Activated CD8-positive, alpha-beta memory T cell treated with anti-CD3 and anti-CD28 coated beads, Interleukin-2, amount 50 U/mL, for 48 hours (primary cell): ENCODE results near the gene TNNT2.

Source experiments
- DNase-seq: peaks from one replicate; pipeline ENCODE4 v3.0.0-alpha.2; 2020

TNNT2 gene

DNA sequence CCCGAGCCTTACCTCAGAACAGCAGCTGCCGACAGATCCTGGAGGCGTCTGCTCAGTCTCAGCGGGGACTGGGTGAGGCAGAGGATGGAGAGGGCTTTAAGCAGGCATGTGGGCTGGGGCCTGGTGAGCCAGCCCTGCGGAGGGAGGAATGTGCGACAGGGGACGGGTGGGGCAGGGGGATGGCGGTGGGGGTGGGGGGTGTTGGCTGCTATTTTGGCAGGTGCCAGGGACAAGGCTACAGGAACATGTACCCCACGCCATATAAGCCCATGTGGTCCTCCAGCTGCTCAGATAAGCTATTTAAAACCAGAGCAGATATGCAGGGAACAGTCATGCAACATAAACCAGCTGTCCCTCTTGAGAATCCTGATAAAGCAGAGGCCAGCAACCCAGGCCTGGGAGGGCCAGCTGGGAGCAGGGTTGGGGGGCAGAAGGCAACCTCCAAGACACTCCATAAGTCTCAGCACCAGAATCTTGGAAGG, at the start of gene TNNT2:
Gene TNNT2 (minus strand): TSS at position 70 of the 482 bp plus-strand sequence. CDS start 4,426 bp downstream, outside the sequence.
- DNase-seq = no peak

GRCh38 chr1:201426479-201427310, 49.2 kb upstream of the TNNT2 start:
- no peak for DNase-seq

GRCh38 chr1:201424146-201424545, 46.7 kb upstream of the TNNT2 start:
- DNase-seq = no peak

- no peak for DNase-seq
Observed at GRCh38 chr1:201423655-201424054, 46.2 kb upstream of the TNNT2 start.

DNA sequence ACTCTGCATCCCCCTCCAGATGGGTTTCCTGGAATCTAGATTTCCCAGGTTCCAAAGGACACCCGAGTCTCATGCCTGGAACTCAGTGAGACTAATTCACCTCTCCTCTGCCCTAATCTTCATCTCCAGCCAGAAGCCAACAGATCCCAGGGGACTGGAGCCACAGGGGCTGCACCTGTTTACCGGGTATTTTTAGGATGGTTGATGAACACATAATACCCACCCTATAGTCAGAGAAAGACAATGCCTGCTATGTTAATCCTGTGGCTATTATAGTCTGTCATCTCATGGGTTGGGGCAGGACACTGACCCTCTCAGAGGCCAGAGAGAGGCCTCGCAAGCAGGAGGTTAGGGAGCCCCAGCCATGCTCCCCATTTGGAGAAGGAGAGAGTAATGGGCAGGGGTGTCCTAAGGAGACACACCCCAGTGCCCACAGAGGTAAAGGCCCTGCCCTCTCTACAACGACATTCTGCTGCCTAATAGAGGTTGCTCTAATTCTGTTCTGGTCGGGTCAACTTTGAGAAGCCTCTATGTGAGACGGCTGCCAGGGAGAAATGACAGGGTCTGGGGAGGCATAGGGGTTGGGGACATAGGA, 45.1 kb upstream of the TNNT2 start:
- no peak for DNase-seq

- no peak for DNase-seq
Observed at GRCh38 chr1:201422026-201422425, 44.5 kb upstream of the TNNT2 start.

GRCh38 chr1:201421041-201421440, 43.6 kb upstream of the TNNT2 start:
- no peak for DNase-seq

GRCh38 chr1:201420608-201421002, 43.1 kb upstream of the TNNT2 start:
- no peak for DNase-seq

GRCh38 chr1:201419746-201420607, 42.5 kb upstream of the TNNT2 start:
- no peak for DNase-seq

DNA sequence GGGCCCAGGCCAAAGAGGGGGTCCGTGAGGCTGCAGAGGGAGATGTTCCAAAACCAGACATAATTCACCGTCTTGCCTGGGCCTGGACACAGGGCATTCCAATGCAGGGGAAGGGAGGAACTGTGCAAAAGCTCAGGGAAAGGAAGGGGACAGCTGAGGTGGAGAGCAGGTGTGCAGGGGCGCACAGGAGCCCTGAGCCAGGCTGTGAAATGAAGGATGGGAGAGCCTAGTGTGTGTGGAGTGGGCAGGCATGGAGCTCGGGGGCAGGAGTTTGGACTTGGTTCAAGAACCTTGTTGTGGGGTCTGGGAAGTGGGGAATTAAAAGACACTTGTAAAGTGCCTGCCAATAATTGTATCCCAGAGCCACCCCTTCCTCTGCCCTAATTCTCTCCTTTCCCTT, 41.8 kb upstream of the TNNT2 start:
- DNase-seq = no peak

DNA sequence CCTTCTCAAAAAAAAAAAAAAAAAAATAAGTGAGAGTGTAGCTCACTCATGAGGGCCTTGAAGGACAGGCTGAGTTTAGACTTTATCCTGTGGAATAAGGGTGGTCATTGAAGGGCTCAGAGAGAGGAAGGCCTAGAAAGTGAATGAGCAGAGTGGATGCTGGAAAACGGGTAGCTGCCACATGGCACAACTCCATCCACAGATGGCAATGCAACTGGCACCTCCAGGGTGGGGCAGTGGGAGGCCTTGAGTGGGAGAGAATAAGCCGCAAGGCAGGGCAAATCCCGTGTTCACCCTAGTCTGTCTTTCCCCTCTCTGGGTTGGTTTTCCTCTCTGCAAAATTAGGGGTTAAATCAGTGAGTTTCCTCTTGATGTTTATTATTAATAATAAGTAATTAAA, 41.0 kb upstream of the TNNT2 start:
- DNase-seq = no peak

DNA sequence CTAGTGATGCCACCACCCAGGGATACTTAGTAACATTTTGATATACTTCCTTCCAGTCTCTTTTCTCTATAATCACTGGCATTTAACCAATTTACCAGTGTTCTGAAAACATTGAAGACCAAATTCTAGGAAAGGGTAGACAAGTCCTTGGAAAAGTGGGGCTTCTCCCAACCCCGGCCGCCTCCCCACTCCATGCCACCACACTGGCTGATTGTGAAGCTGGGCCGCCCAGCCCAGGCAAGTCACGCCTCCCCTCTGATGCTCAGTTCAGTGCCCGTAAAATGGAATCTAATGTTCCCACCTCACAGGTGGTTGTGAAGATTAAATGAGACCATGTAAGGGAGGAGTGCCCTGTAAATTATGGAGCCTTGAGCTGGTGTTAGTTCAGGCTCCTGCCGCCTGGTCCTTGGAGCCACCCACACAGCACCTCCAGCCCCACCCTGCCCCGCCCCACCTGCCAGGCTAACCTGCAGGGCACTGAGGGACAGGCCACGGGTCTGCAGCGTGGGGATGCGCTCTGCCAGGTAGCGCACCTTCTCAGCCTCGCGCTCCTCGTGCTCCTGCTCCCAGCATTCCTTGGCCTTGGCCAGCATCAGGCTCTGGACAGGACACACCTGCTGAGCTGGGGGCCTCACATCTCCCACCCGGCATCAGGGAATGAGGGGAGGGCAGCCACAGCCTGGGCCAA, 36.7 kb upstream of the TNNT2 start:
- no peak for DNase-seq

DNA sequence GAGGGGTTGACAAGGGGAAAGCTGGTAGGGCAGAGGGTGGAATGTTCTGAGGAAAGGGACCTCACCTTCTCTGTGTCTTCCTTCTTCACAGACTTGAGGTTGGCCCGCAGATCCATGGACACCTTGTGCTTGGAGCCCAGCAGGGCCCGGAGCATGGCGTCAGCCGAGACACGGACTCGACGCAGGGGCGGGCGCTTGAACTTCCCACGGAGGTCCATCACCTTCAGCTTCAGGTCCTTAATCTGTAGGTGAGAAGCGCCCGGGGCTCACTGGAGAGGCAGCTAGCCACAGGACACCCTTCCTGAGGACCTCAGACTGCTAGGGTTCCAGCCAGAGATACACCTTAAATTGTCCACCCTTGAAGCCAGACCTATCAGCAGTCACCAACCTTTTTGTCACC, 33.8 kb upstream of the TNNT2 start:
- no peak for DNase-seq

GRCh38 chr1:201409440-201409839, 32.0 kb upstream of the TNNT2 start:
- no peak for DNase-seq

- no peak for DNase-seq
Observed at GRCh38 chr1:201408834-201409200, 31.3 kb upstream of the TNNT2 start.

GRCh38 chr1:201408176-201408833, 30.8 kb upstream of the TNNT2 start:
- peak; percentile 94 for DNase-seq

GRCh38 chr1:201406831-201407406, 29.4 kb upstream of the TNNT2 start:
- no peak for DNase-seq

GRCh38 chr1:201405484-201405831, 28.0 kb upstream of the TNNT2 start:
- DNase-seq = no peak

DNA sequence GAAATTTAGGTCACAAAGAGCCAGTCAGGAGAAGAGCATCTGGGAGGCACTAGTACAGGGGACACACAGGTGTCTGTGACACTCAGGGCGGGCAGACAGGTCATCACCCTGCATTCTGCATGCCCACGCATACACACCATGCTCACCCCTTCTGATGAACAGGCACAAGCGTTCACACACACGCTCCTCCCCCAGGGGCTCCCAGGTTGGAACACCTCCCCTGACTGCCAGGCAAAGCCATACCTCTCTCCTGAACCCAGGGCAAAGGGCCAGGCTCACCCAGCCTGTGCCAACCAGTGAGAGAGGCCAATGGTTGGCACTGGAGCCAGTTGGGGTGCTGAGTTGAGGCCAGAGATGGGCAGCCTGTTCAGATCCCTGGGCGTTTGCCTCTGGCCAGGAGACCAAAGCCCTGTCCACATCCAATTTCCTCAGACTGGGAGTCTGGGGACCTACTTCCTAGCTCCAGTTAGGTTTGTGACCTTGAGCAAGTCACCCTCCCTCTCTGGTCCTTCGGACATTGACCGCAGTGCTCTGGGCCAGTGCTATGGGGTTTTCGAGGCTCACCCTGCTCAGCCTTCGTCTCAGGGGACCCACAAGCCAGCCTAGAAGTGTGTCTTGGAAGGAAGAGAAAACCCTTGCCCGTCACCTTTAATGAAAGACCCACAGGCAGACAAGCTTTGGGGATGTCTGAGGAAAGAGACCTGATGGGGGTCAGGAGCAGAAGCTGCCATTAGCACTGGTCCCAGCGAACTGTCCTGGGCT, 27.4 kb upstream of the TNNT2 start:
- DNase-seq = no peak

DNA sequence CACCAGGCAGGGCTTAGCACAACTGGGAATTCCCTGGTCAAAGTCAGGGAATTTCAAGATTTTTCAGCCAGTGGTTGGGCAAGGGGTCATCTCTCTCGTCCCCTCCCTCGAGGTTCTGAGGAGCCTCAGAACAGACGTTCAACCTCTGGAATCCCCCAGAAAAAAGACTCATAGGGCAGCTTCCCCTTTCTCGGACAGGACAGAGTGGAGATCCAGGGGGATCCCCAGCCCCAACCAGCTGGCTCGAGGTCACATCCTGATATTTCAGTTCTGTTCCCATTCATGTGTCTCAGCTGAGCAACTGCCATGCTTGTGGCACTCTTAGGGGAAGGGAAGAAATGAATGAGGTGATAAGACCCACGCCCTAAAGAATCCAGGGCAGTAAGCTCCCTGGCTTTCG, 26.6 kb upstream of the TNNT2 start:
- DNase-seq = no peak

DNA sequence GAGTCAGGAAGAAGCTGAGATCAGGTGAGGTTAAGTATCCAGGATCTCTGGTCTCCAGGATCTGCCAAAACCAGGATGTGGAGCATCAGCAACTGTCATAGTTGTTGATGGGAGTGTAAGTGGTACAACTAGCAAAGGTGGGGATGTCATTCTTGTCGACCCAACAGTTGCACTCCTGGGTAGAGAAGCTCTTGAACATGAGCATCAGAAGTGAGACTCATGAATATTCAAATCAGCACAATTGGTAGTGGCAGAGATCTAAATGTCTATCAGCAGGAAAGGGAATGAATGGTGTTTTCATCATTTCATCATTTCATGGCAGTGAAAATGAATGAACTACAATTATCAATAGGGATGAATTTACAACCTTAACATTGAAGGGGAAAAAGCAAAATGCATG, 25.9 kb upstream of the TNNT2 start:
- no peak for DNase-seq
